GM19351 (cell line): Measurements from ENCODE around the gene PGS1.
"Not testable (repeated sequence)": the region's sequence is repeated elsewhere in the genome, so short reads cannot be mapped to it uniquely, and the experiment has no call there.

Experiments used
- ATAC-seq: cut with Tn5 transposase; IDR thresholded peaks from one replicate; pipeline ENCODE4 v1.9.1; 2021; ENCODE audit warnings: mild to moderate bottlenecking, moderate library complexity; ENCODE audit not compliant: unreplicated experiment

Gene PGS1

GRCh38 chr17:78378225-78379130 lies at the start of gene PGS1:
Gene PGS1, plus strand, starts transcription at chr17:78378649. Its CDS starts 17 bp downstream, at chr17:78378666.
- ATAC-seq = peak; percentile 48

- ATAC-seq = no peak
Measured at GRCh38 chr17:78329263-78330059, 49.0 kb upstream of the PGS1 start.

- ATAC-seq = no peak
Measured at GRCh38 chr17:78330570-78331224, 47.8 kb upstream of the PGS1 start.

GRCh38 chr17:78331355-78331754 lies 47.1 kb upstream of the PGS1 start:
- not testable (repeated sequence) for ATAC-seq

GRCh38 chr17:78332991-78333390 lies 45.5 kb upstream of the PGS1 start:
- no peak for ATAC-seq

- ATAC-seq = no peak
Measured at GRCh38 chr17:78335209-78335608, 43.2 kb upstream of the PGS1 start.

GRCh38 chr17:78337244-78338109 lies 41.0 kb upstream of the PGS1 start:
- no peak for ATAC-seq

- no peak for ATAC-seq
Measured at GRCh38 chr17:78338486-78339259, 39.8 kb upstream of the PGS1 start.

GRCh38 chr17:78340183-78340955 lies 38.1 kb upstream of the PGS1 start:
- no peak for ATAC-seq

GRCh38 chr17:78341559-78342448 lies 36.6 kb upstream of the PGS1 start:
- no peak for ATAC-seq

- ATAC-seq = no peak
Measured at GRCh38 chr17:78342449-78343186, 35.8 kb upstream of the PGS1 start.

GRCh38 chr17:78343187-78343542 lies 35.3 kb upstream of the PGS1 start:
- ATAC-seq = no peak

GRCh38 chr17:78343543-78344201 lies 34.8 kb upstream of the PGS1 start:
- no peak for ATAC-seq

- no peak for ATAC-seq
Measured at GRCh38 chr17:78344666-78345065, 33.8 kb upstream of the PGS1 start.

GRCh38 chr17:78345172-78345571 lies 33.3 kb upstream of the PGS1 start:
- no peak for ATAC-seq

- no peak for ATAC-seq
Measured at GRCh38 chr17:78345791-78346494, 32.5 kb upstream of the PGS1 start.
